SJCRH30 (cell line): ENCODE results near the gene SFI1. TPM values are rescaled to one million over a fixed set of nuclear protein-coding genes. Genes with fewer than 3 reads are reported as not detected.
"Not testable (repeated sequence)": the region's sequence is repeated elsewhere in the genome, so short reads cannot be mapped to it uniquely, and the experiment has no call there.

ENCODE experiments used
- DNase-seq, 2 experiments: peaks; one replicate each; pipeline ENCODE4 v3.0.0-alpha.2; 2015 to 2020
- H3K27ac ChIP-seq: fragments of 250-450 bp; sonication (Bioruptor Pico); 2 replicates; pipeline ENCODE4 v1.5.1; 2020; ENCODE audit warnings: mild to moderate bottlenecking, moderate library complexity
- H3K27me3 ChIP-seq: fragments of 250-450 bp; sonication (Bioruptor Pico); 2 replicates; pipeline ENCODE4 v1.5.1; 2020; ENCODE audit warnings: mild to moderate bottlenecking, moderate library complexity
- H3K36me3 ChIP-seq: fragments of 250-450 bp; sonication (Bioruptor Pico); 2 replicates; pipeline ENCODE4 v1.5.1; 2020; ENCODE audit warnings: mild to moderate bottlenecking, moderate library complexity
- H3K4me1 ChIP-seq: fragments of 250-450 bp; sonication (Bioruptor Pico); 2 replicates; pipeline ENCODE4 v1.5.1; 2020; ENCODE audit warnings: mild to moderate bottlenecking, moderate library complexity
- H3K4me3 ChIP-seq: fragments of 250-450 bp; sonication (Bioruptor Pico); 2 replicates; pipeline ENCODE4 v1.5.1; 2020; ENCODE audit warnings: mild to moderate bottlenecking, moderate library complexity
- H3K9me3 ChIP-seq: fragments of 250-450 bp; sonication (Bioruptor Pico); replicated peaks from 2 replicates; pipeline ENCODE4 v1.5.1; 2020; ENCODE audit warnings: mild to moderate bottlenecking, moderate library complexity
- total RNA-seq: library from RNA; depleted of rRNA; stranded (reverse); fragments of >200 nt; shearing (Covaris generic); gene quantifications from 2 replicates; pipeline ENCODE4 v1.2.3, GENCODE V29; 2014

The SFI1 gene
- total RNA-seq, 1 experiment from 2014 or later, result 11.8 TPM

DNA sequence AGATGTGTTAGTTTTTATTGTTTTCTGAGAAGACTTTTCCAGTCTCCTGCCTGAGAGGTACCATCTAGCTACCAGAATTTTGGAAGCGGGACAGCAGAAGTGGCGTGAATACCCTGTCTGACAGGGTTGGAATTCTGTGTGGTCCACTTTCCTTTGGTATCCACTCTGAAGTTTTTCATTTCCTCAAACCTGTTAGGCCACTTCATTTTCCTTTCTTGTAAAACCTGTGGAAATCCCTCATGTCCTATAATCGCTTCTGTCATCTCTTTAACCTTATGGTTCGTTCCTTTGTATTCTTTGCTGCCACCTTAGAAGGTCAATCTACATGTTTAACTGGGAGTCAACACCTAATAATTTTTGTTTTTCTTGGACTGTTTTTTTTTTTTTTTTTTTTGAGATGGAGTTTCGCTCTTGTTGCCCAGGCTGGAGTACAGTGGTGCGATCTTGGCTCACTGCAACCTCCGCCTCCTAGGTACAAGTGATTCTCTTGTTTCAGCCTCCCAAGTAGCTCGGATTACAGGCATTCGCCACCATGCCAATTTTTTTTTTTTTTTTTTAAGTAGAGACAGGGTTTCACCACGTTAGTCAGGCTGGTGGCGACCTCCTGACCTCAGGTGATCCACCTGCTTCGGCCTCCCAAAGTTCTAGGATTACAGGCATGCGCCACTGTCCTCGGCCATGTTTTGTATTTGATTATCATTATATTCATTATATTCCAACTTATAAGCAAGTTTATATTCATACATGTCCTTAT is 7.1 kb downstream of the SFI1 start:
- no peak for DNase-seq
- no peaks in the 10 kb centered on the region for H3K9me3 ChIP-seq
- no peaks in the 10 kb centered on the region for H3K36me3 ChIP-seq
- no peaks in the 10 kb centered on the region for H3K27me3 ChIP-seq
- no peak overlapping the region for H3K27ac ChIP-seq
- H3K4me1 ChIP-seq, result no peaks in the 10 kb centered on the region
- no peak overlapping the region for H3K4me3 ChIP-seq

DNA sequence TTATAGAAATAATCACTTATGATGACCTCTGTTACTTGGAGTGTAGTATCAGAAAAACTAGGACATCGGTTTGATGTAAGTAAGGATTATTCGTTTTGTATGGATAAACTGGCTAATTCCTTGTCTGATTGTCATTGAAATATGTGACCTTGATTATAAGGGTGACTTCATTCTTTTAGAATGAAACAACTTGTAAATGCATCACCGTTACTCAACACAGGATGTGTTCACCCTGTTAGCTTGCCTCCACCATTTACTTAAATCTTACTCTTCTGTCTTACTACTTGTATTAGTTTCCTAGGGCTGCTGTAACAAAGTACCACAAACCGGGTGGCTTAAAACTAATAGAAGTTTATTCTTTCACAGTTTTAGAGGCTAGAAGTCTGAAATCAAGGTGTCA is 7.9 kb downstream of the SFI1 start:
- H3K4me3 ChIP-seq, result no peak overlapping the region
- H3K27ac ChIP-seq, result no peak overlapping the region
- H3K9me3 ChIP-seq, result no peaks in the 10 kb centered on the region
- no peak for DNase-seq
- no peaks in the 10 kb centered on the region for H3K36me3 ChIP-seq
- H3K4me1 ChIP-seq, result peaks cover 4% of the 10 kb centered on the region; the same call in 1 of the 2 replicates
- no peaks in the 10 kb centered on the region for H3K27me3 ChIP-seq

DNA sequence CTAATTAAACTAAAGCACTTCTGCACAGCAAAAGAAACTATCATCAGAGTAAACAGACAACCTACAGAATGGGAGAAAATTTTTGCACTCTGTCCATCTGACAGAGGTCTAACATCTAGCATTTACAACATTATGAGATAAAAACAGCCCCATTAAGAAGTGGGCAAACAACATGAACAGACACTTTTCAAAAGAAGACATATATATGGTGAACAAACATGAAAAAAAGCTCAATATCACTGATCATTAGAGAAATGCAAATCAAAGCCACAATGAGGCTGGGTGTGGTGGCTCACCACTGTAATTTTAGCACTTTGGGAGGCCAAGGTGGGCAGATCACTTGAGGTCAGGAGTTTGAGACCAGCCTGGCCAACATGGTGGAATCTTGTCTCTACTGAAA is 11.2 kb downstream of the SFI1 start:
- not testable (repeated sequence) for H3K27ac ChIP-seq

DNA sequence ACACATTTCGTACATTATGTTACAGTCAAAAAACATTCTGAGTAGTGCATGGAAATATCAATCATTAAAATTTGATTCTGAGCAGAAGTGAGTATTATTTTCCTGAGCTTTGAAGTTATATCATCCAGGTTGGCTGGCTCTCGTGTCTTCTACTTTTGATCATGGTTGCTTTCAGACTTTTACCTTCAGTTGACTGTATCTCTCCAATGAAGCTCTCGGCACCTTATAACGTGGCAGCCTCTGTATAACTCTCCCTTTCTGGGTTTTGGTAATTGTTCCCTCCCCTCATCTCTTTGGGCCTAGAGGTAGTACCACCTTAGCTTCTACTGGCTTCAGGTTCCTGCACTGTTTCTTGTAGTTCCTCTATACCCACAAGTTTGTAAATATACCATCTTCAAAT is 12.2 kb downstream of the SFI1 start:
- H3K36me3 ChIP-seq, result no peaks in the 10 kb centered on the region
- no peak for DNase-seq
- no peaks in the 10 kb centered on the region for H3K27me3 ChIP-seq
- H3K4me1 ChIP-seq, result peaks cover 4% of the 10 kb centered on the region; the same call in 1 of the 2 replicates
- no peak overlapping the region for H3K27ac ChIP-seq
- no peaks in the 10 kb centered on the region for H3K9me3 ChIP-seq
- no peak overlapping the region for H3K4me3 ChIP-seq

More for the DNA sequence above, 11.2 kb downstream of the SFI1 start:
- DNase-seq, H3K27me3 ChIP-seq, H3K36me3 ChIP-seq, H3K4me3 ChIP-seq, H3K4me1 ChIP-seq, H3K9me3 ChIP-seq: not testable (repeated sequence)

- no peaks in the 10 kb centered on the region for H3K9me3 ChIP-seq
- no peak for DNase-seq
- no peak overlapping the region for H3K27ac ChIP-seq
- no peak overlapping the region for H3K4me3 ChIP-seq
- H3K36me3 ChIP-seq, result no peaks in the 10 kb centered on the region
- no peaks in the 10 kb centered on the region for H3K27me3 ChIP-seq
- peaks cover 4% of the 10 kb centered on the region; the same call in 1 of the 2 replicates for H3K4me1 ChIP-seq
These were observed 12.9 kb downstream of the SFI1 start for GRCh38 chr22:31509061-31509762.

DNA sequence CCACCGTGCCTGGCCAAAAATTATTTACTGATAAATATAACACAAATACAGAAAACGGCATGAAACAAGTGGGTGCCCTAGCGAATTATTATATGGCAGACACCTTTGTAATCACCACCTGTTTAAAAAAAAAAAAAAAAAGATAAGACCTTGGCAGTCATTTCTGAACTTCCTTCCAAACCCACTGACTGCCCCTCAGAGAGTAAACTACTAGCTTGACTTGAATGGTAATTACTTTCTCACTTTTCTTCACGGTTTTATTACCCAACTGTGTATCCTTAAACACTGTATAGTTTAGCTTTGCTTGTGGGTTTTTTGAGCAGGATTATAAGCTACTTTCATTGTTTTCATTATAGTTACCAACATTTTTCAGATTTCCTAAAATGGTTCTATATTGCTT is 23.7 kb downstream of the SFI1 start:
- H3K36me3 ChIP-seq, result no peaks in the 10 kb centered on the region; the same call in 1 of the 2 replicates
- no peak overlapping the region for H3K27ac ChIP-seq
- no peaks in the 10 kb centered on the region for H3K4me1 ChIP-seq
- no peak overlapping the region for H3K4me3 ChIP-seq
- no peak for DNase-seq
- no peaks in the 10 kb centered on the region for H3K27me3 ChIP-seq
- no peaks in the 10 kb centered on the region for H3K9me3 ChIP-seq

- H3K4me1 ChIP-seq, H3K4me3 ChIP-seq: not testable (repeated sequence)
These were observed 27.8 kb downstream of the SFI1 start for GRCh38 chr22:31524132-31524531.

GRCh38 chr22:31526270-31526669 is 29.9 kb downstream of the SFI1 start:
- H3K4me1 ChIP-seq, result no peaks in the 10 kb centered on the region
- H3K4me3 ChIP-seq, result no peak overlapping the region
- DNase-seq, result no peak
- H3K27me3 ChIP-seq, result no peaks in the 10 kb centered on the region
- no peak overlapping the region for H3K27ac ChIP-seq
- no peaks in the 10 kb centered on the region for H3K9me3 ChIP-seq
- no peaks in the 10 kb centered on the region; the same call in 1 of the 2 replicates for H3K36me3 ChIP-seq

More at GRCh38 chr22:31524132-31524531, 27.8 kb downstream of the SFI1 start:
- not testable (repeated sequence) for H3K36me3 ChIP-seq, H3K27ac ChIP-seq, H3K9me3 ChIP-seq, H3K27me3 ChIP-seq, DNase-seq

GRCh38 chr22:31530823-31531195 is 34.5 kb downstream of the SFI1 start:
- H3K27ac ChIP-seq, result no peak overlapping the region; the same call in 1 of the 2 replicates
- DNase-seq, result no peak

GRCh38 chr22:31532060-31532459 is 35.7 kb downstream of the SFI1 start:
- Histone ChIP-seq H3K9me3 (no peaks in the 10 kb centered on the region), H3K4me1 (no peaks in the 10 kb centered on the region), H3K36me3 (no peaks in the 10 kb centered on the region), H3K27me3 (no peaks in the 10 kb centered on the region), H3K27ac (no peak overlapping the region), H3K4me3 (no peak overlapping the region)
- DNase-seq, result no peak

More at GRCh38 chr22:31530823-31531195, 34.5 kb downstream of the SFI1 start:
- no peaks in the 10 kb centered on the region for H3K27me3 ChIP-seq
- H3K4me1 ChIP-seq, result no peaks in the 10 kb centered on the region
- H3K4me3 ChIP-seq, result no peak overlapping the region
- no peaks in the 10 kb centered on the region for H3K9me3 ChIP-seq
- no peaks in the 10 kb centered on the region for H3K36me3 ChIP-seq

DNA sequence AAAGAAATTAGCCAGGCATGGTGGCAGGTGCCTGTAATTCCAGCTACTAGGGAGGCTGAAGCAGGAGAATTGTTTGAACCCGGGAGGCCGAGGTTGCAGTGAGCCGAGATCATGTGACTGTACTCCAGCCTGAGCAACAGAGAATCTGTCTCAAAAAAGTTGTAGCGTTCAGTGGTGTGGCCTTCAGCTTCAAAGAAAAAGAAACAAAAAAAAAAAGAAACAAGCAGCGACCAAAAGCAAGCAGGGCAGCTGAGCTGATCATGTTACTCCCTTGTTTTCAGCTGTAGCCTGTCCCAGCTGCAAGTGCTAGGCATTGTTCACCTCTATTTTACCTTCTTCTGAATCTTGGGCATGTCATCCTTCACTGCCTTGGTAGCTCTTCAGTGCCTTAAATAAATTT is 37.0 kb downstream of the SFI1 start:
- H3K27me3 ChIP-seq, result no peaks in the 10 kb centered on the region
- H3K36me3 ChIP-seq, result no peaks in the 10 kb centered on the region
- H3K9me3 ChIP-seq, result no peaks in the 10 kb centered on the region
- no peak for DNase-seq
- no peaks in the 10 kb centered on the region for H3K4me1 ChIP-seq
- no peak overlapping the region for H3K27ac ChIP-seq
- no peak overlapping the region for H3K4me3 ChIP-seq

DNA sequence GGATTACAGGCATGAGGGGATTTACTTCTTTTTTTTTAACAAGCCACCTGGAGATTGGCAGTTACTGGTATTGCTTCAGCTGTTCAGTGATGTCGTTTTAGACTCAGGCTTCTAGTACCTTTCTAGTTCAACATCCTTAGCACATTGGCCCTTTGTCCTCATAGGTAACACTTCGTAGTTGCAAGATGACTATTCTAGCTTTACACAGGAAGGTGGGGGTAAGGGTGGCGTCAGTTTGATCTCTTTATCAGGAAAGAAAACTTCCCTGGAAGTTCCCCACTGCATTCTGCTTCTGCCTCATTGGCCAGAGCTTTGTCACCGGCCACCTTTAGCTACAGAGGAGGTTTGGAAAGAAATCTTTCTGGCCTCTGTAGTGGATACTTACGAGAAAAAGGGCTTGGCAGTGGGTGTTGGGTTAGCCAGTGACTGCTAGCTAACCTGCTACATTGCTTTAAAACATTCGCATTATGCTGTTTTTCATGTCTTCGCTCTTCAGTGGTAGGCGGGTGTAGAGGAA is 40.7 kb downstream of the SFI1 start:
- H3K36me3 ChIP-seq, result no peaks in the 10 kb centered on the region

DNA sequence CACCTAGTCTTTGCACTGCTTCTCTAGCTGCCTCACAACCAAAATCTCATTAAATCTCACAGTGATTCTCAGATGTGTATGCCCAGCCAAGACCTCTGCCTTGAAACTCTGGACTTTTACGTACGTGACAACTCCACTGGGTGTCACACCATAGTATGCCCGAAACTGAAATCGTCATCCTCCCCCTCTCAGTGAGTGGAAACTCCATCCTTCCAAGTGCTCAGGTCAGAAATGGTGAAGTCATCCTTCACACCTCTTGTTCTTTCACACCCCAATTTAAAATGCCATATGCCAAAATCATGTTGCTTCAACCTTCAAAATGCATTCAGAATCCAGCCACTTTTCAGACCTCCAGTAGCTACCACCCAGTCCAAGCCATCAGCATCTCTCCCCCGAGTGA is 42.5 kb downstream of the SFI1 start:
- H3K27me3 ChIP-seq, result no peaks in the 10 kb centered on the region
- no peak for DNase-seq
- no peaks in the 10 kb centered on the region for H3K9me3 ChIP-seq
- H3K27ac ChIP-seq, result no peak overlapping the region
- no peaks in the 10 kb centered on the region for H3K36me3 ChIP-seq
- H3K4me1 ChIP-seq, result no peaks in the 10 kb centered on the region
- H3K4me3 ChIP-seq, result no peak overlapping the region

More for the DNA sequence above, 40.7 kb downstream of the SFI1 start:
- Histone ChIP-seq H3K27ac (no peak overlapping the region), H3K4me1 (no peaks in the 10 kb centered on the region), H3K9me3 (no peaks in the 10 kb centered on the region), H3K4me3 (no peak overlapping the region), H3K27me3 (no peaks in the 10 kb centered on the region)
- DNase-seq, result peak in 1 of 2 experiments; percentile 34

DNA sequence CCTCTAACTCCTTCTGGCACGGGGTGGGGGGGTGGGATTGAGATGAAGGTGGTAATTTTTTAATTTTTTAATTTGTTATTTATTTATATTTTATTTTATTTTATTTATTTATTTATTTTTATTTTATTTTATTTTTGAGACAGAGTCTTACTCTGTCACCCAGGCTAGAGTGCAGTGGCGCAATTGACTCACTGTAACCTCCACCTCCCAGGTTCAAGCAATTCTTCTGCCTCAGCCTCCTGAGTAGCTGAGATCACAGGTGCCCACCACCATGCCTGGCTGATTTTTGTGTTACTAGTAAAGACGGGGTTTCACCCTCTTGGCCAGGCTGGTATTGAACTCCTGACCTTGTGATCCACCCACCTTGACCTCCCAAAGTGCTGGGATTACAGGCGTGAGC is 43.8 kb downstream of the SFI1 start:
- not testable (repeated sequence) for H3K27ac ChIP-seq, DNase-seq, H3K27me3 ChIP-seq, H3K36me3 ChIP-seq, H3K9me3 ChIP-seq, H3K4me3 ChIP-seq, H3K4me1 ChIP-seq

DNA sequence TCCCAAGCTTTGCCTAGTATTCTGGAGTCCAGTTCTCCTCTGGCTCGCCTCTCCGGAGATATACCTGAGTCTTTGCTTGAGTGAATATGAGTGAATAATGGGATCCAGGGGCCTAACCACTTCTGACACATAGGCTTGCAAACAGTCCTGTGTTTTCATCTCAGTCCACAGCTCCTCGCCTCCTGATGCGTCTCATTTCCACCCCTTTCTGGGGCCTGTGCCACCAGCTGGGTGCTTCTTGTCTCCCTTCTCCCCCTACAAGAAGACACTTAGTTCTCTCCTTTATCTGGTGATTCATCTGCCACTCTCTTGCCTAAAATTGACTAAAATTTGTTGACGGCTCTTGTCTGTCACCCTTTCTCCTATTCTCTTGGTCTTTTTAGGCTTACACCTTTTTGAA is 44.6 kb downstream of the SFI1 start:
- Histone ChIP-seq H3K27me3 (no peaks in the 10 kb centered on the region), H3K36me3 (no peaks in the 10 kb centered on the region)
- DNase-seq, result no peak

More for the DNA sequence above, 44.6 kb downstream of the SFI1 start:
- Histone ChIP-seq H3K4me1 (no peaks in the 10 kb centered on the region), H3K4me3 (no peak overlapping the region), H3K27ac (no peak overlapping the region), H3K9me3 (no peaks in the 10 kb centered on the region)
